Astrocyte of the spinal cord (primary cell): Measurements from ENCODE around the gene CACNA1D.
"Not testable (repeated sequence)": the region's sequence is repeated elsewhere in the genome, so short reads cannot be mapped to it uniquely, and the experiment has no call there.

Experiments used
- DNase-seq: peaks from one replicate; pipeline ENCODE4 v3.0.0; 2011; ENCODE audit warnings: low read depth, low spot score
- H3K4me3 ChIP-seq: 2 replicates; pipeline ENCODE4 v1.5.1; 2011; ENCODE audit warnings: low read depth, mild to moderate bottlenecking, low read length, moderate library complexity
- in situ Hi-C: cut with HindIII; loops from 2 replicates; pipeline ENCODE4 v1.10.0; 2017; ENCODE audit warnings: low sequenced_read_pairs
- TF ChIP-seq, protein P1 (sequence below): IDR thresholded peaks from 2 replicates; pipeline ENCODE4 v1.5.1; 2012; ENCODE audit warnings: low read depth, mild to moderate bottlenecking, low read length, inconsistent platforms

Gene CACNA1D

DNA sequence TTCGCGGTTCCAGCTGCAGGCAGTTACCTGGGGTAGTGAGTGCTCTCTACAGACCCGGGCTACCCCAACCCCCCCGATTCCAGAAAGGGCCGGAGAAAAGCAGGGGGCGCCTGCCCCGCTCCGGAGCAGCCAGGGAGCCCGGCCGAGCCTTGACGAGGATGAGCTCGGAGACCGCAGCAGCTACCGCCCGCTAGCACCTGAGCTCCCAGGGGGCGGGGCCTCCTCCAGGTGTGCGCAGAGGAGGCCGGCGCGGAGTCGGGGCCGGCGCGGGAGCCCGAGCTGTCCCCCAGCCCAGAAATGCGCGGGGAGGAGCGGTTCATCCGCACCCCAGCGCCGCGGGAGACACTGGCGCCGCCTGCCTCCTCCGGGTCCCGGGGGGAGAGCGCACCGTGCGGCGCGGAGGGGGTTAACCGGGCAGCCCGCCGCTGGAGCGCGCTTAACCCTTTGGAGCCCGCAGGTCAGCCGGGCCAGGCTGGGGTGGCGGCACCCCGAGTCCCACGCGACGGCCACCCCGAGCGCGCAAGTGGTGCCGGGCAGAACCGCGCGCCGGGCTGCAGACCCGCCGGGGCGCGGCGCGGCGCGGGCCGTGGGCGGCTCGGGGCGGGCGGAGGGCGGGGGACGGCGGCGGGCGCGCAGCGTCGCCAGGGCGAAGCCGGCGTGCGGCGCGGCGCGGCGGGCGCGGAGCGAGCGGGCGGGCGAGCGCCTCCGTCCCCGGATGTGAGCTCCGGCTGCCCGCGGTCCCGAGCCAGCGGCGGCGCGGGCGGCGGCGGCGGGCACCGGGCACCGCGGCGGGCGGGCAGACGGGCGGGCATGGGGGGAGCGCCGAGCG is at the start of gene CACNA1D:
Gene CACNA1D (plus strand): TSS at position 649 of the 829 bp plus-strand sequence. CDS start 556 bp downstream, outside the sequence.
- in situ Hi-C loops, result no loop called here
- no peak for DNase-seq
- H3K4me3 ChIP-seq, result peak within 1 kb of the TSS; percentile 15
- TF ChIP-seq, protein P1, sequence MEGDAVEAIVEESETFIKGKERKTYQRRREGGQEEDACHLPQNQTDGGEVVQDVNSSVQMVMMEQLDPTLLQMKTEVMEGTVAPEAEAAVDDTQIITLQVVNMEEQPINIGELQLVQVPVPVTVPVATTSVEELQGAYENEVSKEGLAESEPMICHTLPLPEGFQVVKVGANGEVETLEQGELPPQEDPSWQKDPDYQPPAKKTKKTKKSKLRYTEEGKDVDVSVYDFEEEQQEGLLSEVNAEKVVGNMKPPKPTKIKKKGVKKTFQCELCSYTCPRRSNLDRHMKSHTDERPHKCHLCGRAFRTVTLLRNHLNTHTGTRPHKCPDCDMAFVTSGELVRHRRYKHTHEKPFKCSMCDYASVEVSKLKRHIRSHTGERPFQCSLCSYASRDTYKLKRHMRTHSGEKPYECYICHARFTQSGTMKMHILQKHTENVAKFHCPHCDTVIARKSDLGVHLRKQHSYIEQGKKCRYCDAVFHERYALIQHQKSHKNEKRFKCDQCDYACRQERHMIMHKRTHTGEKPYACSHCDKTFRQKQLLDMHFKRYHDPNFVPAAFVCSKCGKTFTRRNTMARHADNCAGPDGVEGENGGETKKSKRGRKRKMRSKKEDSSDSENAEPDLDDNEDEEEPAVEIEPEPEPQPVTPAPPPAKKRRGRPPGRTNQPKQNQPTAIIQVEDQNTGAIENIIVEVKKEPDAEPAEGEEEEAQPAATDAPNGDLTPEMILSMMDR, result no peak

DNA sequence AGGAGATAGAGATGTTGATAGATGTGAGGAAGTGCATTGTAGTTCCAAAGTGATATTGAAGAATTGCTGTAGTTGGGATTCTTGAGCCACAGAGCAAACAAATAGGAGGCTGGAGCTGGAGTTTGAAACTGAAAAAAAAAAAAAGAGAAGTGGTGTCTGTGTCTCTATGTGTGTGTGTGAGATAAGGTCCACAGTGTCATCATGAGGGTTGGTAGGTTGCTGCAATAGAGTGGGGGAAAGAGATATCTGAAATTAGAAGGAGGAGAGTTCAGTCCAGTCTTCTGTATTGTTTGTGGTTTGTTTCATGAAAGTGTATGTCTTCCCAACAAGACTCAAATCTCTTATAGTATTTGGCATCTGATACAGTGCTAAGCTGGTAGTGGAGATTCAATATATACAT is 37.3 kb upstream of the CACNA1D start:
- no peak for DNase-seq
- no peak overlapping the region for H3K4me3 ChIP-seq
- in situ Hi-C loops, result no loop called here
- TF ChIP-seq, protein P1, result no peak

DNA sequence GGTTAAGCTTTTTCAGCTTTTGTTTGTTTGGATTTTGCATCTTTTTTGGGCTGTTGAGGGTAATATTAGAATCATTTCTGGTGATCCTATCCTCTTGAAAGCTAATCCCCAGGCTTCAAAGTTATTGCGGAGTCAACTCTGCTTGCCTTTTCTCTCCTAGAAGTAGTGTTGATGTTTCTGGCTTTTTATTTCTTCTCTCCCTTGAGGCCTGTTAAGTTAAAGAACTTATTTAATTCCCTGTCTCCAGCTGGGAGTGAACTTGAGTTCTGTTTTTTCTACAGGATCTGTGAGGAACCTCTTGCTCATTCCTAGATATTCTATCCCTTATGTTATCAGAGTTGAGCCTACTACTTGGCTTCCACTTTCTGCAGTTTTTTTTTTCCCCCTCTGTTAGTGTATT is 34.1 kb upstream of the CACNA1D start:
- in situ Hi-C loops, result no loop called here
- TF ChIP-seq, protein P1, result no peak

DNA sequence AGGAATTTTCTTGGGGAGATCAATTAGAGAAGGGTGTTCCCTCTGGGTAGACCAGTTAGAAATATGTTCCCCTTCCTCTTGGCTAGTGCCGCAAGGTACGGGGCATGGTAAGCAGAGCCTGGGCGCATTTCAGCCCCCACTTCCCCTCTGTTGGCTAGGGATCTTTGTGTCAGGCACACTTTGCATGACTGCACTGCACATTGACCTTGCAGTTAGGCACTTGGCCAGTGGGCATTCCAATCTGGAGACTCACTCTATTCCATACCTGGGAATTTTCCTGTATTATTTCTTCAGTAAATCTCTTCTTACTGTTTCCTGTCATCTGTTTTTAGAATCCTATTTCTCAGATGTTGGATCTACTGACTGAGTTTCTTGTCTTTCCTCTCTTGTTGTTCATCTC is 30.0 kb upstream of the CACNA1D start:
- no peak overlapping the region for H3K4me3 ChIP-seq
- TF ChIP-seq, protein P1, result no peak
- no peak for DNase-seq
- in situ Hi-C loops, result no loop called here

More for the DNA sequence above, 34.1 kb upstream of the CACNA1D start:
- no peak for DNase-seq
- no peak overlapping the region for H3K4me3 ChIP-seq

DNA sequence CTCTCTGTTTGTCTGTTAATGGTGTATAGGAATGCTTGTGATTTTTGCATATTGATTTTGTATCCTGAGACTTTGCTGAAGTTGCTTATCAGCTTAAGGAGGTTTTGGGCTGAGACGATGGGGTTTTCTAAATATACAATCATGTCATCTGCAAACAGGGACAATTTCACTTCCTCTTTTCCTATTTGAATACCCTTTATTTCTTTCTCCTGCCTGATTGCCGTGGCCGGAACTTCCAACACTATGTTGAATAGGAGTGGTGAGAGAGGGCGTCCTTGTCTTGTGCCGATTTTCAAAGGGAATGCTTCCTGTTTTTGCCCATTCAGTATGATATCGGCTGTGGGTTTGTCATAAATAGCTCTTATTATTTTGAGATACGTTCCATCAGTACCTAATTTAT is 24.7 kb upstream of the CACNA1D start:
- DNase-seq, in situ Hi-C loops, H3K4me3 ChIP-seq: not testable (repeated sequence)

DNA sequence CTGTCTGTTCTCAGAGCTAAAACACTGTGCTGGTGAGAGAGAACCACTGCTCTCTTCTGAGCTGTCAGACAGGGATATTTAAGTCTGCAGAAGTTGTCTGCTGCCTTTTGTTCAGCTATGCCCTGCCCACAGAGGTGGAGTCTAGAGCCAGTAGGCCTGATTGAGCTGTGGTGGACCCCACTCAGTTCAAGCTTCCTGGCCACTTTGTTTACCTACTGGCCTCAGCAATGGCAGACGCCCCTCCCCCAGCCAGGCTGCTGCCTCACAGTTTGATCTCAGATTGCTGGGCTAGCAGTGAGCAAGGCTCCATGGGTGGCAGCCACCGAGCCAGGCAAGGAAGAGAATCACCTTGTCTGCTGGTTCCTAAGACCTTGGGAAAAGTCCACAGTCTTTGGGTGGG is 21.0 kb upstream of the CACNA1D start:
- in situ Hi-C loops, result no loop called here
- no peak for DNase-seq
- H3K4me3 ChIP-seq, result no peak overlapping the region
- TF ChIP-seq, protein P1, result no peak

DNA sequence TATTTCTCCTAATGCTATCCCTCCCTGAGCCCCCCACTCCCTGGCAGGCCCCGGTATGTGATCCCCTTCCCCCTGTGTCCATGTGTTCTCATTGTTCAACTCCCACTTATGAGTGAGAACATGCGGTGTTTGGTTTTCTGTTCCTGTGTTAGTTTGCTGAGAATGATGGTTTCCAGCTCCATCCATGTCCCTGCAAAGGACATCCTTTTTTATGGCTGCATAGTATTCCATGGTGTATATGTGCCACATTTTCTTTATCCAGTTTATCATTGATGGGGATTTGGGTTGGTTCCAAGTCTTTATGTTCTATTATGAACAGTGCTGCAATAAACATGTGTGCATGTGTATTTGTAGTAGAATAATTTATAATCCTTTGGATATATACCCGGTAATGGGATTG is 18.0 kb upstream of the CACNA1D start:
- in situ Hi-C loops, H3K4me3 ChIP-seq, DNase-seq: not testable (repeated sequence)

DNA sequence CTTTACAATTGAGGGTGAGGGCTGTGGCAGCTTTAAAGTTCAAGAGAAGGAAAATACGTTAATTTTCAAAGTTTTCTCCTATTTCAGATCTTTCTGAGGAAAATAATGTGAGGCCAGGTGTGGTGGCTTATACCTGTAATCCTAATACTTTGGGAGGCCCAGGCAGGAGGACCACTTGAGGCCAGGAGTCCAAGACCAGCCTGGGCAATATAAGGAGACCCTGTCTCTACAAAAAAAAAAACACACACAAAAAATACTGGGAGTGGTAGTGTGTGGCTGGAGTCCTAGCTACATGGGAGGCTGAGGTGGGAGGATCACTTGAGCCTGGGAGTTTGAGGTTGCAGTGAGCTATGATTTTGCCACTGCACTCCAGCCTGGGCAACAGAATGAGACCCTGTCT is 16.7 kb upstream of the CACNA1D start:
- DNase-seq, H3K4me3 ChIP-seq, in situ Hi-C loops: not testable (repeated sequence)
